NAMALWA (cell line): ENCODE measurements around the gene DYRK1A.

Source experiments
- DNase-seq: peaks from one replicate; pipeline ENCODE4 v3.0.0-alpha.2; 2015; ENCODE audit warnings: low spot score

Gene DYRK1A

DNA sequence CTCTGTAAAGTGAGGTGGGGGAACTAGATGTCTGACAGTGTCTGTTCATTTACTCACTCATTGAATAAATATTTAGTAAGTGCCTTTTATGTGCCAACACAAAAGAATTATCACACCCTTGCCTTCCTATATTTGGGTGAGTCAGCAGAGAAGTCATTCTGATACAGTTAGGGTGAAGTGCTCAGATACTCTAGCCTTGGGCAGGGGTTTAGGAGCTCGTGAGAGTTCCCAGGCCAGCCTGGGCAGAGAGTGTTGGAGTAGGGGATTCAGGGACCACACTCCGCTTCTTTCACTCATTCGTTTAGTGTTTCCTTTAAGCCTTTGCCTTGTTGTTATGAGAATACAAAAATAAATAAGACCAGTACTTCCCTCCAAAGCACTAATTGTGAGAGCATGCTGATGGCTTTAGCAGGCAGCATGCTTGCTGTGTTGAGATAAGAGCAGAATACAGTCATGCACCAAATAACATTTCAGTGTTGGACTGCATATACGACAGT is 83.9 kb downstream of the DYRK1A start:
- no peak for DNase-seq

DNA sequence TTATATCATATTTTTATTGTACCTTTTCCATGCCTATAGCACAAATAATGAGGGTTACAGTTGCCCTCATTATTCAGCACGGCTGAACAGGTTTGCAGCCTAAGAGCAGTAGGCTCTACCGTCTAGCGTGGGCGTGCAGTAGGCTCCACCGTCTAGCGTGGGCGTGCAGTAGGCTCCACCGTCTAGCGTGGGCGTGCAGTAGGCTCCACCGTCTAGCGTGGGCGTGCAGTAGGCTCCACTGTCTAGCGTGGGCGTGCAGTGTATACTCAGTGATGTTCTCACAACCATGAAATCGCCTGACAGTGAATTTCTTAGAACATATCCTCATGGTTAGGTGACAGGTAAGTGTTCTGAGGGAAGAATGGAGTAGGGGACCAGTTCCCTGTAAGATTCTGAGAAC is 84.9 kb downstream of the DYRK1A start:
- no peak for DNase-seq

DNA sequence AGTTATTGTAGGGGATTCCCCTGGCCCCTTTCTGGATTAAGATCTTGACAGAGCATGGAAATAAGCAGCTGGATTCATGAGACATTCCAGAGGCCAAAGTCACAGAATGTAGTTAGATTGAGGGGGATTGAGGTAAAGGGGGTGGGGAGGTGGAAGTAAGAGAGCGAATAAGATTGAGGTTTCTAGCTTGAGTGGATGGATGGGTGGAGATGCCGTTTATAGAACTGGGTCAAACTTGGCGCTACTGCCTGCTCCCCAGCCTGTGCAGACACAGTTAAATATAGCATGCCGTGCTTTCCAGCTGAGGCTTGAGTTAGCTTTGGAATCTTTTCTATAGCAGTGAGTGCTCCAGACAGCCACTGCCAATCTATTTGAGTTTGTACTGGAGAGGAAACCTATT is 85.7 kb downstream of the DYRK1A start:
- no peak for DNase-seq

DNA sequence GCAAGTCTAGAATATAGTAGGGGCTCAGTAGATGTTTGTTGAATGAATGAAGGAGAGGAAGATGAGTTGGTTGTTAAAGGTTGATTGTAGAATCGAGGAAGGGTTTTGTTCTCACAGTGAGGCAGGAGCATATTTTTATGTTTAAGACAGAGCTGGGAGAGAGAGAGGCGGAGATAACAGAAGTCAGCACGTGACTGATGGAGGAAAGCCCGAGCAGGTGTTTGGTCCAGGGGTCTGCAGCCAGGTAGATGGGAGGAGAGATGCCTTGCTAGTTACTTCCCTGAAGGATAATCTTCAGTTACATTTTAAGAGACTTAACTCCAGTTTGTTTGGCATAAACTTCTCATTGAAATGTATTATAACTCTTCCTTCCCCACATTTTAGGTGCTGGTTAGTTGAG is 86.8 kb downstream of the DYRK1A start:
- no peak for DNase-seq

DNA sequence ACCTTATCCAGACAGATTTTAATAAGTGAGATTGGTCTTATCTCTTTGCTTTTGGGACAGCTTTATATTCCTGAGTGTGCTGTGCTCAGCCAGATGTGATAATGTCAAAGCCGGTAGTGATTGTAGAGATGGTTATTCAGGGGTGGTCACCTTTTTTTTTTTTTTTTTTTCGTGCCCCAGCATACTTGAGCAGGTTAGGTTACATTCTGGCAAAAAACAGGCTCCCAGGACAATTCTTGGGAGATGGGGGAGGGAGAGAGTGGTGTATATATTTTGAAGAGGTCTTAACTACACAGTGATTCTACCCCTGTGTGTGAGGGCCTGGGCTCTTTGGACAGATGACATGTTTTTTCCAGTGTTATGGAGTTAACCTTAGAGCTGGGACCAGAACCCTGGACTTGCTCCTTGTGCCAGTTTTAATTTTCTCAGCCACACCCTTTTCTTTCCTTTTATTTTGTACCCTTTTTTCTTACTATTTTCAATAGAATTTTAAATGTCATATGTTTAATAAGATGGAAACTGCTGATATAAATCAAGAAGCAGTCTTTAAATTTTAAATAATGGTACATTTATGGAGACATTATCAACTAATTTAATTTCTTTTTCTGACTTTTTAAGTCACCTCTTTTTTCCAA is 88.4 kb downstream of the DYRK1A start:
- no peak for DNase-seq

DNA sequence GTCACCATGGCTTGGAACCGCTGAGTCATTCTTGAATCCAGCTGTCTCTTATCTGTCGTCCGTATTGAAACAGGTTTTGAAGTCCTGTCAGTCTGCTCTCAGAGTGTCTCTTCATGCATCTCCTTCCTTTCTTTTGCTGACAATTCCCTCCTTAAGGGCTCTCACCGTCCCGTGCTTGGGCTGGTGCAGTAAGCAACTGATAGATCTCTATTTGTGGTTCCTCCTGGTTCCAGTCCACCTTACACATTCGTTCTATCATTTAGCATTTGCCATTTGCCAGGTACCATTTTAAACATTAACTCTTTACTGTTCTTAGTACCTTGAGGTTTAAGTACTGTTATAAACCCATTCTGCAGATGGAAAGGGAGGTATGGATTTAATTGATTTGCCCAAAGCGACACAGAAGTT is 88.9 kb downstream of the DYRK1A start:
- no peak for DNase-seq

DNA sequence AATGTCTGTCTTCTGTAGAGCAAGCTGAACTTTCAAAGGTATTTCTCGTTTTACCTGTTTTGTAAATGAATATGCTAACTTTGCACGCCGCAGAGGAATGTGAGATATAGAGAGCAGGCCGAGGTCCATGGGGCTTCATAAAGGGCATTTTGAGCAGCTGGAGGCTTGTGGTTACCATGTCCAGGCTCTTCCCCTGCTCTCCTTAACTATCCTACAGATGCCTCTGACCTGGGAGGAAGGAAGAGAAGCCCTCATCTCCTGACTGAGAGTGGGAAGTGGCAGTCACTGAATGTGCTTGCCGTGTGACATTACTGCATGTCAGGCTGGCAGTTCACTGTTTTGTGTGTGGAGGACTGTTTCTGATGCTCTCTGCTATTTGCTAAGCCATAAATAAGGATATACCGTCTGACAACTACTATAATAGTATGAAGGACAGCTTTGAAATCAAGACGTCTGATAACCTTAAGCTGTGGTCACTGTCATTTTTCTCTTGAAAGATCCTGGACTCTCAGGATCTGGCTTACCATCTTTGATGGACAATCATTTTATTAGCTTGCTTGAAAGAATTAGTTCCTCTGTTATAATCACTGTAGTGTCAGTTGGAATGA is 92.2 kb downstream of the DYRK1A start:
- no peak for DNase-seq

DNA sequence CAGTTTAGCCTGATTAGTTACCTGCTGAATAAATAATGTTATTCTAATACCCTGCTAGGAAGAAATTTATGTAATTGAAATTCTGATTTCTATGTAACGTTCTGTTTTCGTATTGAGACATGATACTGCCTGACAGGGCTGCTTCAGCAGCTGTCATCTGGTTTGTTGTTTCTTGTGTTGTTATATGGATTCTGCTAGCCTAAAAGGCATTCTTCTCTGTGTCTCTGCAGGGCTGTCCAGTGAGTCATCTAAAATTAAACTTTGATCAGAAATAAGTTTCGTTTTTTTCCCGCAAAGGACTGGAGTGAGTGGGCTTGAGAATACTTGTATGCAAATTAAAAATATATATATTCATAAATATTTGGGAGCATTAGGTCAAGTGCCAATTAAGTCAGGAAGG is 93.0 kb downstream of the DYRK1A start:
- DNase-seq, result no peak

DNA sequence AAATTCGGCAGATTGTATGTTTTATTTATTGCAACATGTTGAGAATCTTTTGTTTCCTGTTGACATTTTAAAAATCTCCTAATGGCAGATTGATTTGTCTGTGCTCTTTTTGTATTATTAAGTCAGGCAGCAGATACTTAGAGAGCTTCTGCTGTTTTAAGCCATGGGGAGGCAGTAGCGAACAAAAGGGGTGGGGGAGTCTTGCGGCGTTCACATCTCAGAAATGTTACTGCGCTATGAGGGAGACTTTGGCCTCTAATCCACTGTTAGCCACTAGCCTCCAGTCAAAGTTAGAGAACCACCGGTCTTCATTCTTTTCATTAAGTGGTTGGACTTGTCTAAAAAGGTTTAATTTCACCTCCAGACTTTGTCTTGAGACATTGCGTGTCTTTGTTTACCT is 93.6 kb downstream of the DYRK1A start:
- peak; percentile 54 for DNase-seq

DNA sequence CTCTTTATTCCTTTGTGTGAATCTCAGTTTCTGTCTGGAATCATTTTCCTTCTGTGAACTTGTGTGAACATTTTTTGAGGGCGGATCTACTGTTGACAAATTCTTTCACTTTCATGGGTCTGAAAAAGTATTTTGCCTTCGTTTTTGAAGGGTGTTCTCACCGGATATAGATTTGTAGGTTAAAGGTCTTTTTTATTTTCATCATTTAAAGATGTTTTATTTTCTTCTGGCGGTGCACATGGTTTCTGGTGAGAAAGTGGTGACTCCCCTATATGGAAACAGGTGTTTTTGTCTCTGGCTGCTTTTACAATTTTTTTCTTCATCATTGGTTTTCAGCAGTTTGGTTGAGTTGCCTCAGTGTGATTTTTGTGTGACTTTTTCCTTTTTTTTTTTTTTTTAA is 94.9 kb downstream of the DYRK1A start:
- peak; percentile 70 for DNase-seq

DNA sequence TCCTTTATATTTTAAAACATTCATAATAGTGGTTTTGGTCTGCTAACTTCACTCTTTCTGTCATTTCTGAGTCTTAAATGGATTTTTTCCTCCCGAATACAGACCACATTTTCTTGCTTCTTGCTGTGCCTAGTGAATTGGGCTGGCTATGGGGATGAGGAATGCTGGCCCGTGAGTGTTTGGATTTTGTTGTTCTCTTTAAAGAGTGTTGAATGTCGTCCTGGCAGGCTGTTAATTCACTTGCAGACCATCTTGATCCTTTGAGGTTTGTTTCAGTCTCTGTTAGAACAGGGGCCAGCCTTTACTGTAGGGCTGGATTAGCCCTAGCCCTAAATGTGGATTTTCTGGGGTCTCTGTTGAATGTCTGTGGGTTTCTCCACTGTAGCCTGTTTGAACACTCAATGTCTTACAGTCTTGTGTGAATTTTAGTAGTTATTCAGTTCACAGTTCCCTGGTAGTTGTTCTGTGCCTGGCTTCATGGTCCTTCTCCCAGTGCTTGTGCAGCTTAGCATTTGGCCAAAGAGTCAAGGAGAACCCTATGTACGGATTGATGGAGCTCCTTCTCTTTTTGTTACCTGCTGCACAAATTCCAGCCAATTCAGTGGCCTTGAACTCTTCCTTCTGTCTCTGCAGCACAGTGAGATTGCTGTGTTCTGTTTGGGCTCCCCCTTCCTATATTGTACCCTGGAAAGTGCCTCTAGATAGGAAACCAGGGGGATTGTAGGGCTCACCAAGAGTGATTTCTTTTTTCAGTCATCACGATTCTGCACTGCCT is 95.7 kb downstream of the DYRK1A start:
- DNase-seq, result no peak

DNA sequence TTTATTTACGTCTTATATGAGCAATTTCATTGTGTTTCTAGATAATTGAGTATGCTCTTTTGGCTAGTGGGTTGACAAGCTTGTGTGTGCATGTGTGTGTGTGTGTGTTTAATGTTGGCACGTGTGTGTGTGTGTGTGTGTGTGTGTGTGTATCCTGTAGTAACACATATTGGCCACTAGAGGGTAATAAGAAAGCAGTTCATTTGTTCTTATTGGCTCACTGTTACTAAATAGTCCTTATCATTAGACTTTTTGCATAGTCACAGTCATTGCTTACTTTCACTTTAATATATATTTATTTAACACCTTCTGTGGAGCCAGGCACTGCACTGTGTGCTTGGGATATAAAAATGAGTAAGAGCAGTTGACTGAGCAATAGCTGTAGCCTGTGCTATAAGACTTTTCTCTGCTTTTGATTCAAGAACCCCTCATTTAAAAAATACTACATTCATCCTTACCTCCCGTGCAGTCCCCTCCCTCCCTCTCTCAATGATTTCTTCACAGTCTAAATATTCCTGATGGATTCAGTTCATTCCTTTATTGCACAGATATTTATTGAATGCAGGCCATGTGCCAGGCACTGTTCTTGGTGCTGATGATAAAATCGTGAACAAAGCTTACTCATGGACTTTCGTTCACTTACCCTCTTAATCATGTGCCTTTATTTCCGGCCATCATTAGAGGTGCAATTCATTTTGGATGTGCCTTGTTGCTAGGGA is 96.7 kb downstream of the DYRK1A start:
- DNase-seq, result peak; percentile 62

DNA sequence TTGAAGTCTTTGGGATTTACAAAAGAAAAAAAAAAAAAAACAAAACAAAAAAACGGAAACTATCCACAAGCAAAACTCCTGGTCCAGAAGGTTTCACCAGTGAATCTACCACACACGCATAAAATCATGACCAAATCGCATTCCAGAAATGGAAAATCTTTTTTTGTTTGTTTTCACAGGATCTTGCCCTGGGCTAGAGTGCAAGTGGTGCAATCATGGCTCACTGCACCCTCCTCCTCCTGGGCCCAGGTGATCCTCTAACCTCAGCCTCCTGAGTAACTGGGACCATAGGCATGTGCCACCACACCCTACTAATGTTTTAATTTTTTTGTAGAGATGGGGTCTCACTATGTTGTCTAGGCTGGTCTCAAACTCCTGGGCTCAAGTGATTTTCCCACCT is 100.5 kb downstream of the DYRK1A start:
- no peak for DNase-seq

DNA sequence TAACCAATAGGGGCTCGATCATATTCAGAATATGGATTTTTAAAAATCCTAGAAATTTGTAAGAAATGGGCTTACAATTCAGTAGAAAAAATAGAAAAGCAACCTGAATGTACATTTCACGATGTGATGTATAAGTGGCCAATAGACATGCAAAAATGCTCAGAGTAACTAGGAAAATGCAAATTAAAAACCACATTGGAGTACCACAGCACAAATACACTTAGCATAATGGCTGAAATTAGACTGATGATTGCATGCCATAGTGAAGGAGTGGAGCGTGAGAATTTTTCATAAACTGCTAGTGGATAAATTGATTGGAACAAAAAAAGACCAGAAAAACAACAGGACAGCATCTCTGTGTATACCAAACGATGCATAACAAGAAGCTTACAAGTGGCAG is 102.3 kb downstream of the DYRK1A start:
- no peak for DNase-seq

DNA sequence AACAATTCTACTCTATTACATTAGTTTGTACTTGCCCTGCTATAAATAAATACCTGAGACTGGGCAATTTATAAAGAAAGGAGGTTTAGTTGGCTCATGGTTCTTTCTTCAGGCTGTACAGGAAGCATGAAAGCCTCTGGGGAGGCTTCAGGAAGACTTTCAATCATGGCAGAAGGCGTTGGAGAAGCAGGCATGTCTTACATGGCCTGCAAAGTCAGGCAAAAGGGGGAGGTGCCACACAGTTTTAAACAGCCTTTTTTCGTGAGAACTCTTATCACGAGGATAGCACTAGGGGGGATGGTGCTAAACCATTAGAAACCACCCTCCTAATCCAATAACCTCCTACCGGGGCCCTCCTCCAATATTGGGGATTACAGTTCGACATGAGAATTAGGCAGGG is 102.9 kb downstream of the DYRK1A start:
- no peak for DNase-seq

DNA sequence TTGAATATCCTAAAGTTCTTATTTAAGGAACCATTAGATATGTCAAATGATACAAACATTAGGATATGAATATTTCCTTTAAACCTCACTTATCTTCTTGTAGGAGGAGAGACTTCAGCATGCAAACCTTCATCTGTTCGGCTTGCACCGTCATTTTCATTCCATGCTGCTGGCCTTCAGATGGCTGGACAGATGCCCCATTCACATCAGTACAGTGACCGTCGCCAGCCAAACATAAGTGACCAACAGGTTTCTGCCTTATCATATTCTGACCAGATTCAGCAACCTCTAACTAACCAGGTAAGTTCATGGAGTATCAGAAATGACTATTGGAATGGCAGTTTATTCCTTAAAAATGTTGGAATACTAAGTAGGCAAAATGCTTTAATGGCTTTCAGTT is 106.0 kb downstream of the DYRK1A start:
- no peak for DNase-seq

DNA sequence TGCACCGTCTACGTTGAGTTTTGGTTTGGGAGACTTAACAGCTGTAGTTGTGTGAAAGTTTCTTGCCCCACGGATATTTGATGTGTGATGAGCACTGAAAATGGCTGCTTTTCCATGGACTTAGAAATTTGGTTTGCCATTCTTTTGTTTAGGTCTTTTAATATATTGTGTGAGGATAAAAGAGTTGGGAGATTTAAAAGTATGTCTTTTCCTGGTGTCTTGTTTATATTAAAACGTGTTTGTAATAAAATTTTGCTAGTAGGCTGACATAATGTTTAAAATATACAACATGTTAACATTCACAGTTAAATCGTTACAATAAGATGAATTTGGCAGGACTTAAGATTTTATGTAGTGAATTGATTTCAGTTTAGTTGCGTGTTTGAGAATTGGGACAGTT is 106.9 kb downstream of the DYRK1A start:
- DNase-seq, result no peak

DNA sequence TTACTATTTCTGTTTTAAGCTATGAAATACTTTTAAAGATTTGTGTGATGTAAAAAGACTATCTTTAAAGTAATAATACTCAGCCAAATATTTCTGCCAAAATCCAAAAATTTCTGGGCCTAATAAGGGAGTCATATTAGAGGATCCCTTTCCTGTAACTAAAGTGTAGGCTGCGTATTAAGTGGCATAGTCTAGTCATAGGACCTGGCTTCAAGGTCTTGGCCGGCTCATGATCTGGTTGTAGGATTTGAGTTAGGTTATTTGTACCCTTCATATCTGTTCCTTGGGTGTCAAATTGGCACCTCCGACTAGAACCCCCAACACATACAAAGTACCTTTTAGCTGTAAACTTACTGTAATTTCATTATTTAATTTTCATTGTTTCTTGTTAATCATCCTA is 107.8 kb downstream of the DYRK1A start:
- no peak for DNase-seq

DNA sequence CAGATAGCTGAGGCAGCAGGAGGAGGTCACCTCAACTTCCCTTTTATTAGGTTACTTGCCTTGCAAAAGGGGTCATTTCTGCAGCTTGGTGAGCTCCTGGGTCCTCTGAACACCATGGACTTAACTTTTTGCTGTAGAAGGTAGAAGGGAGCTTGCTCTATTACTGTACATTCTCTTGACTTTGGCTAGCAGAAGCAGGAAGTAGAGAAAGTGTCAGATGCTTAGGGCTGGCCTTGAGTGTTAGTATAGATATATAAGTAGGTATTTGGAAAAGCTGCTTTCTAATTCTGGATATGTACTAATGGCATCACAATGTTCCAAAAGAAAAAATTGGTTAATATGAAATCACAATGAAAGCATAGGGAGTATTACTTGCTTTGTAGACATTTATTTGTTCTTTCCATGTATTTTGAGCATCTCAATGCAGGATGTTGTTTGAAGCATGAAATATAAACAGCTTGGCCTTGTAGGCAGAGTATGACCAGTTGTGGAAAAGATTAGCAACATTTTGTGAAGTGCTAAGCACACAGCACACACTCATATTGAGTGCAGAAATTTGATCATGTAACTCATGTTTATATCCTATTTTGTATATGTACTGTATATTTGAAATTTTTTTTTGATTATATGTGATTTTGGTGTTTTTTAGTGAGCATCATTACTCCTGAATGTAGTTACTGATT is 108.8 kb downstream of the DYRK1A start:
- no peak for DNase-seq

DNA sequence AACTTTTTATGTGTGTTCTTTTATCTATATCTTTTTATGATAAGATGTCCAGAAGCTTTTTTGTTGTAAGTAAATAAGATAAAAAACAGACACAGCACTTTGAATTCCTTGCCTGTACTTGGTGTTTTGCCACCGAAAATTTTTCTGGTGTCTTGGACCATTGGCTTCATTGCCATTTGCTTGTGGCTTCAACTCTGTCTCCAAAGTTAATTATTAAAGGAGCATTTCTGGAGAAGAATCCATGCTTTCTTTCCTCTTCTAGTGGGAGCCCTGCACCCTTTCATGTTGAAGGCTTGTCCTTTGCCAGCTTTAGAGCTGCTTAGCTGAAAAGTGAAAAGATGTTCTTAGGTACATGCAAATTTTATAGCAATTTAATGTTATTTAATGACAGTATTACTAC is 112.2 kb downstream of the DYRK1A start:
- DNase-seq, result no peak

DNA sequence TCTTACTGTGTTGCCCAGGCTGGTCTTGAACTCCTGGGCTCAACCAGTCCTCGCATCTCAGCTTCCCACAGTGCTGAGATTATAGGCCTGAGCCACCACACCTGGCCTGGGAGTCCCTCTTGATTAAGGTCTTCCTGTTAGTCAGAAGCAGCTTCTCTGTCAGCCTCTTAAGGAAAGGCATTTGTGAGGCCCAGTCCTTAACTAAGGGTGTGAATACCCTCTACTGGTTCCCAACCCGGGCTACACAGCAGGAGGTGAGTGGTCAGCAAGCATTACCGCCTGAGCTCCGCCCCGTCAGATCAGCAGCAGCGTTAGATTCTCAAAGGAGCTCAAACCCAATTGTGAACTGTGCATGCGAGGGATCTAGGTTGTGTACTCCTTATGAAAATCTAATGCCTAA is 117.2 kb downstream of the DYRK1A start:
- DNase-seq, result no peak
